IMR-90 (cell line): Measurements from ENCODE around the gene ARF1. TPM values are rescaled to one million over a fixed set of nuclear protein-coding genes. Genes with fewer than 3 reads are reported as not detected.

Source experiments
- ATAC-seq: fragments of 200-7000 bp; cut with Tn5 transposase; 2 replicates; pipeline ENCODE4 v1.9.1; 2020; ENCODE audit warnings: low read depth, mild to moderate bottlenecking, moderate library complexity
- BruUV-seq: library from RNA; stranded (reverse); fragments of 400-500 nt; replicated peaks from 2 replicates; lab custom pipeline; 2021; lab: Mats Ljungman, UMichigan
- CTCF ChIA-PET: fragments of 300-600 bp; formaldehyde crosslinking; extraction: SDS; loops from one replicate; lab custom pipeline; 2021; ENCODE audit warnings: antibody characterized with exemption; lab: Yijun Ruan, JAX
- POLR2A ChIA-PET: fragments of 300-600 bp; sonication (Branson Sonifier 250); formaldehyde crosslinking; loops from one replicate; lab custom pipeline; 2022; ENCODE audit warnings: antibody characterized with exemption; ENCODE audit not compliant: unreplicated experiment; lab: Charles Lee
- DNase-seq: peaks from one replicate; pipeline ENCODE4 v3.0.0; 2013
- H2AFZ ChIP-seq: replicated peaks from 2 replicates; pipeline ENCODE3; 2013; ENCODE audit warnings: low read length, mild to moderate bottlenecking; ENCODE audit not compliant: poor library complexity
- H2AK5ac ChIP-seq: 2 replicates; pipeline ENCODE4 v1.6.1; 2013; ENCODE audit warnings: low read depth, low read length, inconsistent platforms
- H2AK9ac ChIP-seq: replicated peaks from 2 replicates; pipeline ENCODE3; 2013; ENCODE audit warnings: mild to moderate bottlenecking, low read depth, low read length, moderate library complexity; ENCODE audit not compliant: poor library complexity
- H2BK120ac ChIP-seq: 2 replicates; pipeline ENCODE4 v1.6.1; 2013; ENCODE audit warnings: low read depth, low read length, inconsistent platforms
- H2BK15ac ChIP-seq: 3 replicates; pipeline ENCODE4 v1.6.1; 2013; ENCODE audit warnings: low read depth, low read length, inconsistent platforms
- H2BK20ac ChIP-seq: 2 replicates; pipeline ENCODE4 v1.6.1; 2013; ENCODE audit warnings: low read depth, mild to moderate bottlenecking, inconsistent platforms, low read length, moderate library complexity
- H2BK5ac ChIP-seq: 2 replicates; pipeline ENCODE4 v1.6.1; 2013; ENCODE audit warnings: mild to moderate bottlenecking, low read depth, low read length, inconsistent platforms; ENCODE audit not compliant: poor library complexity, severe bottlenecking
- H3K14ac ChIP-seq: replicated peaks from 2 replicates; pipeline ENCODE4 v1.6.1; 2013; ENCODE audit warnings: low read depth, low read length, inconsistent platforms
- H3K18ac ChIP-seq: 2 replicates; pipeline ENCODE4 v1.6.1; 2013; ENCODE audit warnings: low read depth, low read length, control low read depth
- H3K23ac ChIP-seq: 2 replicates; pipeline ENCODE4 v1.6.1; 2013; ENCODE audit warnings: low read depth, low read length, inconsistent platforms
- H3K27ac ChIP-seq: 2 replicates; pipeline ENCODE4 v1.5.1; 2013; ENCODE audit warnings: mild to moderate bottlenecking, control low read depth, low read length; ENCODE audit not compliant: insufficient read depth
- H3K27me3 ChIP-seq: 2 replicates; pipeline ENCODE4 v1.6.1; 2013; ENCODE audit warnings: low read length; ENCODE audit not compliant: control insufficient read depth, insufficient read depth
- H3K36me3 ChIP-seq: 2 replicates; pipeline ENCODE4 v1.6.1; 2013; ENCODE audit warnings: low read length, mixed read lengths; ENCODE audit not compliant: control insufficient read depth, insufficient read depth
- H3K4ac ChIP-seq: 2 replicates; pipeline ENCODE4 v1.6.1; 2013; ENCODE audit warnings: low read depth, low read length, inconsistent platforms
- H3K4me1 ChIP-seq: 2 replicates; pipeline ENCODE4 v1.6.1; 2013; ENCODE audit warnings: low read length, mixed read lengths; ENCODE audit not compliant: control insufficient read depth, insufficient read depth
- H3K4me2 ChIP-seq: 2 replicates; pipeline ENCODE4 v1.6.1; 2013; ENCODE audit warnings: low read depth, mild to moderate bottlenecking, control low read depth, low read length, moderate library complexity
- H3K4me3 ChIP-seq: 2 replicates; pipeline ENCODE4 v1.5.1; 2013; ENCODE audit warnings: low read depth, mild to moderate bottlenecking, control low read depth, low read length, moderate library complexity; ENCODE audit not compliant: insufficient read depth
- H3K56ac ChIP-seq: 2 replicates; pipeline ENCODE4 v1.6.1; 2013; ENCODE audit warnings: low read length, inconsistent platforms; ENCODE audit not compliant: insufficient read depth; ENCODE audit errors: extremely low read depth
- H3K79me1 ChIP-seq, 2 experiments: 2 replicates each; pipeline ENCODE4 v1.6.1; 2013; ENCODE audit warnings: low read length in 2 of 2, inconsistent platforms in 1 of 2, low read depth in 1 of 2
- H3K9ac ChIP-seq: 2 replicates; pipeline ENCODE4 v1.6.1; 2013; ENCODE audit warnings: low read depth, low read length, control low read depth
- H3K9me1 ChIP-seq: 2 replicates; pipeline ENCODE4 v1.6.1; 2013; ENCODE audit warnings: low read length, inconsistent platforms; ENCODE audit not compliant: insufficient read depth
- H3K9me3 ChIP-seq: 2 replicates; pipeline ENCODE4 v1.6.1; 2013; ENCODE audit warnings: low read length; ENCODE audit not compliant: control insufficient read depth, insufficient read depth
- H4K20me1 ChIP-seq: 2 replicates; pipeline ENCODE4 v1.6.1; 2013; ENCODE audit warnings: low read length, inconsistent platforms; ENCODE audit not compliant: insufficient read depth
- H4K5ac ChIP-seq: 2 replicates; pipeline ENCODE4 v1.6.1; 2013; ENCODE audit warnings: mild to moderate bottlenecking, low read depth, low read length, control low read depth
- H4K8ac ChIP-seq, 2 experiments: 2 replicates each; pipeline ENCODE4 v1.6.1; 2013; ENCODE audit warnings: low read depth in 2 of 2, low read length in 2 of 2, control low read depth in 1 of 2, inconsistent platforms in 1 of 2
- H4K91ac ChIP-seq: 2 replicates; pipeline ENCODE4 v1.6.1; 2013; ENCODE audit warnings: low read depth, low read length, inconsistent platforms; ENCODE audit not compliant: insufficient read depth
- BHLHE40 ChIP-seq: fragments of 150-350 bp; IDR thresholded peaks from 2 replicates; pipeline ENCODE4 v1.6.1; 2016; ENCODE audit warnings: mild to moderate bottlenecking, low read depth, low read length
- MAFK ChIP-seq: IDR thresholded peaks from 2 replicates; pipeline ENCODE4 v1.6.1; 2012; ENCODE audit warnings: low read depth, low read length, improper control_type of control experiment
- WGBS, 2 experiments: methylation state at CpG; one replicate each; pipeline versions ENCODE4 v1.1.5 to v1.1.7; 2013; ENCODE audit warnings: missing lambda C conversion rate in 2 of 2; ENCODE audit not compliant: insufficient read length in 1 of 2; ENCODE audit errors: extremely low coverage in 2 of 2; 5-methylcytosine and 5-hydroxymethylcytosine counted together
- dilution Hi-C: fragments of 300-500 bp; cut with HindIII; formaldehyde crosslinking; loops from one replicate; pipeline ENCODE4 v1.14.3; 2018; ENCODE audit warnings: low sequenced_read_pairs; ENCODE audit not compliant: unreplicated experiment
- in situ Hi-C: fragments of 300-500 bp; cut with MboI; formaldehyde crosslinking; loops from 3 replicates; pipeline ENCODE4 v1.14.3; 2019; ENCODE audit warnings: low sequenced_read_pairs, inconsistent platforms, mixed read lengths
- intact Hi-C: fragments of 100-400 bp; cut with micrococcal nuclease; formaldehyde crosslinking; loops from 2 replicates; pipeline ENCODE4 v1.10.0; 2022
- polyA plus RNA-seq, 3 experiments: library from polyadenylated mRNA; depleted of rRNA; stranded (reverse); fragments of >200 nt; gene quantifications; 2 replicates each; pipeline ENCODE4 v1.2.3, GENCODE V29; 2012; ENCODE audit warnings: low replicate concordance in 1 of 3
- total RNA-seq: library from RNA; depleted of rRNA; stranded (reverse); fragments of >200 nt; gene quantifications from 2 replicates; pipeline ENCODE4 v1.2.3, GENCODE V29; 2012
- TF ChIP-seq, protein P1 (sequence below): fragments of 150-350 bp; IDR thresholded peaks from 2 replicates; pipeline ENCODE4 v1.6.1; 2016; ENCODE audit warnings: low read depth, mild to moderate bottlenecking, low read length, moderate library complexity, borderline replicate concordance

The ARF1 gene
- total and polyA plus RNA-seq, 2 of the 4 experiments (the other 2 are of a cell fraction), result 330 to 1,100 TPM

DNA sequence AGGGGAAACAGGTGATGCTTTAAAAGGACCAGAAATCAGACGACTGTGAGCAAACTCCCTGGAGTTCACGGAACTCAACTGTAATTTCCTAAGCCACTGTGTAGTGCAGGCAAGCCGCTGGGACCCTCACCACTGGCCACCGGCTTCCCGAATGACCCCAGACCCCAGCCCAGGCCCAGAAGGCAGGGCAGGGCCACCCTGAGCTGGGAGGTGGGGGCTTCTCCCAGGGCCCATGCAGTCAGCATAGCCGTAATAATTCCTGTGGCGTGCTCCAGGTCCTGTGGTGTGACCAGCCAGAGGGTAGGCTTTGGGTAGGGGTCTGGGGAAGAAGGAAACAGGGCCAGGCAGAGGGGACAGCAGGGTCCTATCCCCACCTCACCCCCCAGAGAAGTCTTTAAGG, 3.5 kb upstream of the ARF1 start:
- Histone ChIP-seq H2BK15ac (no peak overlapping the region), H3K4me1 (peaks cover 2% of the 10 kb centered on the region; the same call in 1 of the 2 replicates), H2AK5ac (no peak overlapping the region), H3K9me3 (no peaks in the 10 kb centered on the region), H3K79me1 (peaks cover 3 to 20% of the 10 kb centered on the region in 2 experiments; a peak in 2 of 4 replicates), H3K23ac (no peak overlapping the region), H4K91ac (no peak overlapping the region), H3K14ac (no peak overlapping the region), H2AK9ac (no peak overlapping the region), H2BK5ac (no peak overlapping the region), H3K4me2 (no peak overlapping the region), H3K4ac (no peak overlapping the region), H4K20me1 (peaks cover 28% of the 10 kb centered on the region), H4K5ac (no peak overlapping the region), H3K9ac (no peak overlapping the region), H4K8ac (no peak overlapping the region), H3K56ac (no peak overlapping the region), H3K36me3 (peaks cover 2% of the 10 kb centered on the region; the same call in 1 of the 2 replicates), H3K18ac (no peak overlapping the region), H2BK120ac (no peak overlapping the region), H3K27ac (no peak overlapping the region), H2AFZ (no peak overlapping the region), H3K9me1 (no peaks in the 10 kb centered on the region; the same call in 1 of the 2 replicates), H3K27me3 (no peaks in the 10 kb centered on the region), H3K4me3 (no peak overlapping the region), H2BK20ac (no peak overlapping the region)
- DNase-seq (no peak), ATAC-seq (no peak)
- dilution Hi-C loops (no loop called here), in situ Hi-C loops (no loop called here), intact Hi-C loops (no loop called here)
- WGBS, 2 experiments, result 90% methylated on average over 2 of the region's 7 CpGs; no CpG with 5 or more reads in 1 of the 2 experiments
- CTCF ChIA-PET, result no interaction called here
- POLR2A ChIA-PET, result no interaction called here
- TF ChIP-seq BHLHE40 (no peak), MAFK (no peak)
- TF ChIP-seq, protein P1, sequence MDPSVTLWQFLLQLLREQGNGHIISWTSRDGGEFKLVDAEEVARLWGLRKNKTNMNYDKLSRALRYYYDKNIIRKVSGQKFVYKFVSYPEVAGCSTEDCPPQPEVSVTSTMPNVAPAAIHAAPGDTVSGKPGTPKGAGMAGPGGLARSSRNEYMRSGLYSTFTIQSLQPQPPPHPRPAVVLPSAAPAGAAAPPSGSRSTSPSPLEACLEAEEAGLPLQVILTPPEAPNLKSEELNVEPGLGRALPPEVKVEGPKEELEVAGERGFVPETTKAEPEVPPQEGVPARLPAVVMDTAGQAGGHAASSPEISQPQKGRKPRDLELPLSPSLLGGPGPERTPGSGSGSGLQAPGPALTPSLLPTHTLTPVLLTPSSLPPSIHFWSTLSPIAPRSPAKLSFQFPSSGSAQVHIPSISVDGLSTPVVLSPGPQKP, result no peak
- BruUV-seq, result no TSS peak
